HS-27A (cell line): ENCODE measurements around the gene ALG1.
"Not testable (repeated sequence)": the region's sequence is repeated elsewhere in the genome, so short reads cannot be mapped to it uniquely, and the experiment has no call there.

ENCODE experiments used
- DNase-seq: peaks from one replicate; pipeline ENCODE4 v3.0.0-alpha.2; 2012; ENCODE audit warnings: low read depth, missing footprints

The ALG1 gene

DNA sequence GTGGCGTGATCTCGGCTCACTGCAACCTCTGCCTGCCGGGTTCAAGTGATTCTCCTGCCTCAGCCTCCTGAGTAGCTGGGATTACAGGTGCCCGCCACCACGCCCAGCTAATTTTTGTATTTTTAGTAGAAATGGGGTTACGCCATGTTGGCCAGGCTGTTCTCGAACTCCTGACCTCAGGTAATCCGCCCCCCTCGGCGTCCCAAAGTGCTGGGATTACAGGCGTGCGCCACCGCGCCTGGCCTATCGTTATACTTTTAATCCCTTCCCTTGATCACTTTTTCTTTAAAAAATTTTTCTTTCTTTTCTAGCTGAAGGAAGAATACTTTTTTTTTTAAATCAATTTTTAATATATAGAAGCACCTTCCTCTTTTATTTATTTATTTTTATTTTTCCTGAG lies 2.1 kb downstream of the ALG1 start:
- not testable (repeated sequence) for DNase-seq

GRCh38 chr16:5075637-5076036 lies 4.0 kb downstream of the ALG1 start:
- DNase-seq: no peak

- no peak for DNase-seq
These were observed 5.7 kb downstream of the ALG1 start for GRCh38 chr16:5077304-5077703.

DNA sequence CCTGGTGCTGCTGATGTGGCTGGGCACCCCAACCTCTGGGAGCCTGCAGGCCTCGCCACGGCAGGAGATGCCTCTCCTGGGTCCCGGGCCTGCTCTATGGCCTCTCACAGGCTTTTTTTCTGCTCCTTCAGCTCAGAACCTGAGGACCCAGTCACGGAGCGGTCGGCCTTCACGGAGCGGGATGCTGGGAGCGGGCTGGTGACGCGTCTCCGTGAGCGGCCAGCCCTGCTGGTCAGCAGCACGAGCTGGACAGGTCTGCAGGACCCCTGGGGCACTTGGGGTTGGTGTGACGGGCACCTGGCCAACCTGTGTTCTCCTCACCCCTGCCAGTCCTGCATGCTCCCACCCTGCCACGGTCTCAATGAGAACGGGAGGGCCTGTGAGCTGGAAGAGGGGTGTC lies 7.0 kb downstream of the ALG1 start:
- DNase-seq: no peak

DNA sequence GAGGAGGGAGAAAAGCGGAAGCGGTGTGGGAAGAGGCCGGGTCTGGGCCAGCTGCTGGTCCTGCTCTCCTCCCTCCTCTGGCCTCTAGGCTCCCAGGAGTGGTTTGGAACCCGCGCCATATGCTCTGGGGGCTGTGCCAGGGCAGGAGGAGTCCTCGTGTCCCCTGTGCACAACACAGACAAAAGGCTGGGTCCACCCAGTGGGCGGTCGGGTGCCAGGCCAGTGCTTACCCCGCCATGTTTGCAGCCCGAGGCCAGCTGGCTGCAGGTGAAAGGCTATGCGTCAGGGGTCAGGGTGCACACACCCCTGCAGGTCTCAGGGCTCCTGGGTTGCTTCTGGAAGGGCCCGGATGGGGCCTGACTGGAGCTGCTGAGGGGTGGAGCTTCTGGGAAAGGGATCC lies 8.8 kb downstream of the ALG1 start:
- not testable (repeated sequence) for DNase-seq

DNA sequence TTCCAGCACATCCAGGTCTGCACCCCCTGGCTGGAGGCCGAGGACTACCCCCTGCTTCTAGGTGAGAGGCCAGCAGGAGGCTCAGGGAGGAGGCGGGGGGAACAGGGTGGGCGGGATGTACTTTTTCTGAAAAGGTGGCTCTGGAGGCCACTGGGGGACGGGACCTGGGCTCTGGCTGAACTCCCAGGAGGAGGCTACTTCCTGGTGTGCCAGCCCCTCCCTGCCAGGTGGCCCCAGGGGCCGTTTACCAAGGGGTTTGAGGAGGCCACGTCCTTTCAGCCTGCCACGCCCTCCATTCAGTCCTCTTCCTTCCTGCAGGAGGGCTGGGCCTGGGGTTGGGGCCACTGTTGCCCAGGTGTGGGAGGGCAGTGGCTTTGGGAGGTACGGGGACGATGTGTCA lies 9.4 kb downstream of the ALG1 start:
- DNase-seq: not testable (repeated sequence)

DNA sequence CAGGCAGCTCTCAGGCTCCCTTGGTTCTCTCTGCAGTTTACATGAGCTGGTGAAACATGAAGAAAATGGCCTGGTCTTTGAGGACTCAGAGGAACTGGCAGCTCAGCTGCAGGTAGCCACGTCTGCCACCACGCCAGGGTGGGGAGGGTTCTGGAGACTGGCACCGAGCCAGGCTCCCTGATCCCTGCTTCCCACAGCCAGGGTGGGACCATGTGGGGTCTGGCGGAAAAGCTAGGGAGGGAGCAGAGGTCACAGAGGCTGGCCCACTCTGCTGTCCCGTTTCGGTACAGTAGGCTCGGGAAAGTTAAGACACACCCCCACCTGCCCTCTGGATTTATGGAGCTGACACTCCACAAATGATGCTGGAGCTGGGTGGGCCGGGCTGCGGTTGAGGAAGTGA lies 12.0 kb downstream of the ALG1 start:
- DNase-seq: not testable (repeated sequence)

GRCh38 chr16:5084099-5084731 lies 12.6 kb downstream of the ALG1 start:
- not testable (repeated sequence) for DNase-seq

GRCh38 chr16:5084802-5085201 lies 13.2 kb downstream of the ALG1 start:
- not testable (repeated sequence) for DNase-seq

DNA sequence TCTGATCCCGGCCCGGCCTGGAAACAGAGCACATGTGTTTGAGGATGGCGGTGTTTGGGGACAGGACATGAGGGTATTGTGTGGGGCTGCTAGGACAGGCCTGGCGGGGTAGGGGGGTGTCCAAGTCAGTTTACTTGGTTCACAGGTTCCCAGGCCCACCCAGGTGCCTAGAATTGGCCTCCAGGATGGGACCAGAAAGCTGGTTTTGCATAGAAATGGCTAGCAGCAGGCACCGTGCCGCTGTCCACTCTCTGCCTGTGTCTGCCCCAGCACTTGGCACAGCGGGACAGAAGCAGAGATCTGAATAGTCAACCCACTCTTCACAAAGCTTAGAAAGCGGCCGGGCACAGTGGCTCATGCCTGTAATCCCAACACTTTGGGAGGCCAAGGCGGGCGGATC lies 14.1 kb downstream of the ALG1 start:
- not testable (repeated sequence) for DNase-seq

DNA sequence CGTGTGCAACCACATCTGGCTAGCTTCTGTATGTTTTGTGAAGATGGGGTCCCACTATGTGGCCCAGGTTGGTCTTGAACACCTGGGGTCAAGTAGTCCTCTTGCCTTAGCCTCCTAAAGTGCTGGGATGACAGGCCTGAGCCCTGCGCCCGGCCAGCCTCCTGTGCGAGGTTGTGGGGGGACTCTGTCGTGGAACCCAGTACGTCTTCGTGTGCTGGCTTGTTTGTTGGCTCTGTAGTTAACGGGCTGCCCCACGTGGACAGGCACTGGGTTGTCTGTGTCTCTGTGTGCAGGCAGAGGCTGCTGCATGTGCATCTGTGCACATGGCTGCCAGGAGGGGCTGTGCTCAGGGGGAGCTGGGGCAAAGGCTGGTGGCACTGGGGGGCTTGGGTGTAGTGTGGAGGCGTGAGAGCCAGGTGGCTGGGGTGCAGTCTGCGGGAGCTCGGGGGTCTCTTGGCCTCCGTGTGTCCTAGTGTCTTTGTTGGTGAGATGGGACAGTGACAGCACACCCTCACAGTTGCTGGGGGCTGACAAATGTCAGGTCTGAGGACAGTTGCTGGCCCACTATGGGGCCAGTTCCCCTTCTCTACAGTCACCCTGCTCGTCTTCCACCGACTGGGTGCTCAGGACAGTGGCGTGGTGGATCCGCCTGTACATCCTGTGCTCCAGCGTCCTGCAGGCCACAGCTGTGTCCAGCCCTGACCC lies 16.6 kb downstream of the ALG1 start:
- DNase-seq: not testable (repeated sequence)

GRCh38 chr16:5088936-5089335 lies 17.3 kb downstream of the ALG1 start:
- DNase-seq: not testable (repeated sequence)

GRCh38 chr16:5089911-5090555 lies 18.4 kb downstream of the ALG1 start:
- DNase-seq: not testable (repeated sequence)

- not testable (repeated sequence) for DNase-seq
These were observed 18.9 kb downstream of the ALG1 start for GRCh38 chr16:5090592-5090991.

GRCh38 chr16:5093081-5093480 lies 21.4 kb downstream of the ALG1 start:
- DNase-seq: not testable (repeated sequence)

DNA sequence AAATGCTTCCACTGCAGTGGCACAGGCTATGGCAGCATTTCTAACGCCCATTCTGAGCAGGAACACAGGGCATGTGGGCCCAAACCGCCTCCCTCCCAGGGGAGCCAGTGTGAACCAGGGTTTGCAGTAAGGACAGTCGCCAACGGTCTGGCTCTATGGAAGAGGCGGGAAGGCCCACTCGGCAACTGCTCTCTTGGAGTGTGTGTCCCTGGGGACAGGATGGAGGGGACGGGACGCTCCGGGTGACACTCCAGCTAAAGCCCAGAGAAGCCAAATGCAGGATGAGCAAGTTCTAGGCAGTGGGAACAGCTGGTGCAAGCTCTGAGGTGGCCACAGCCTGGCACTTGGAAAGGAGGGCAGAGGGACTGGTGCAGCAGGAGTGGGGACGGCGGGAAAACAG lies 22.1 kb downstream of the ALG1 start:
- DNase-seq: not testable (repeated sequence)

GRCh38 chr16:5095145-5095830 lies 23.6 kb downstream of the ALG1 start:
- not testable (repeated sequence) for DNase-seq

GRCh38 chr16:5096437-5097060 lies 24.9 kb downstream of the ALG1 start:
- not testable (repeated sequence) for DNase-seq

- not testable (repeated sequence) for DNase-seq
These were observed 25.4 kb downstream of the ALG1 start for GRCh38 chr16:5097061-5097469.

GRCh38 chr16:5097470-5098220 lies 26.0 kb downstream of the ALG1 start, which contains the start of gene EEF2KMT:
TSS of gene EEF2KMT (minus strand) at chr16:5097795. CDS start at chr16:5097739, 56 bp downstream.
- DNase-seq: peak; percentile 92
